SK-N-SH (cell line): ENCODE data around the gene MOSPD2. TPM values are rescaled to one million over a fixed set of nuclear protein-coding genes. Genes with fewer than 3 reads are reported as not detected.

ENCODE experiments used
- CTCF ChIA-PET: fragments of 300-600, 350-600 bp; formaldehyde crosslinking; extraction: SDS; loops from one replicate; lab custom pipeline; 2021; lab: Yijun Ruan, JAX
- POLR2A ChIA-PET: fragments of 350-600 bp; sonication (Branson Sonifier 250); formaldehyde crosslinking; extraction: SDS; loops from one replicate; lab custom pipeline; 2020; ENCODE audit warnings: antibody characterized with exemption, inconsistent platforms; lab: Yijun Ruan, JAX
- DNase-seq: peaks from one replicate; pipeline ENCODE4 v3.0.0; 2012
- H2AFZ ChIP-seq: fragments of 200-600 bp; sonication (generic); 2 replicates; pipeline ENCODE4 v1.8.1; 2016; ENCODE audit warnings: antibody characterized with exemption, mild to moderate bottlenecking, low read depth
- H3F3A ChIP-seq: fragments of 200-600 bp; sonication (generic); replicated peaks from 2 replicates; pipeline ENCODE3; 2016; ENCODE audit warnings: antibody characterized with exemption, mild to moderate bottlenecking; ENCODE audit not compliant: insufficient read depth
- H3K27ac ChIP-seq, 2 experiments: fragments of 200-500 bp in 1 of 2; fragments of 200-600 bp in 1 of 2; sonication (Bioruptor generic) in 1 of 2; sonication (generic), shearing (Covaris generic) in 1 of 2; 2 replicates each; pipeline versions ENCODE4 v1.5.1 to v1.6.1; 2014 to 2016; ENCODE audit warnings: low read depth in 2 of 2, inconsistent platforms in 1 of 2, low read length in 1 of 2, mild to moderate bottlenecking in 1 of 2, mixed read lengths in 1 of 2
- H3K27me3 ChIP-seq: fragments of 200-600 bp; sonication (generic), shearing (Covaris generic); 2 replicates; pipeline ENCODE4 v1.6.1; 2016; ENCODE audit warnings: mixed run types; ENCODE audit not compliant: insufficient read depth
- H3K36me3 ChIP-seq, 2 experiments: fragments of 200-500 bp in 1 of 2; fragments of 200-600 bp in 1 of 2; sonication (Bioruptor generic) in 1 of 2; sonication (generic) in 1 of 2; replicated peaks in 1 of 2; 2 replicates each; pipeline versions ENCODE3 to v1.5.1; 2014 to 2016; ENCODE audit warnings: low read length in 1 of 2, mild to moderate bottlenecking in 1 of 2; ENCODE audit not compliant: insufficient read depth in 2 of 2, control insufficient read depth in 1 of 2
- H3K4me1 ChIP-seq, 2 experiments: fragments of 200-500 bp in 1 of 2; fragments of 200-600 bp in 1 of 2; sonication (Bioruptor generic) in 1 of 2; sonication (generic), shearing (Covaris generic) in 1 of 2; 2 replicates each; pipeline versions ENCODE4 v1.5.1 to v1.6.1; 2014 to 2016; ENCODE audit warnings: low read depth in 1 of 2, low read length in 1 of 2, mixed run types in 1 of 2; ENCODE audit not compliant: insufficient read depth in 2 of 2, control insufficient read depth in 1 of 2
- H3K4me2 ChIP-seq: fragments of 200-600 bp; sonication (generic), shearing (Covaris generic); 2 replicates; pipeline ENCODE4 v1.6.1; 2017; ENCODE audit warnings: mixed run types
- H3K4me3 ChIP-seq, 2 experiments: fragments of 200-500 bp in 1 of 2; fragments of 200-600 bp in 1 of 2; sonication (Bioruptor generic) in 1 of 2; sonication (generic), shearing (Covaris generic) in 1 of 2; 2 replicates each; pipeline versions ENCODE4 v1.5.1 to v1.8.1; 2014 to 2016; ENCODE audit warnings: low read depth in 2 of 2, inconsistent platforms in 1 of 2, low read length in 1 of 2, mild to moderate bottlenecking in 1 of 2, mixed read lengths in 1 of 2, moderate library complexity in 1 of 2
- H3K79me2 ChIP-seq: fragments of 200-600 bp; sonication (generic); 2 replicates; pipeline ENCODE4 v1.8.1; 2017; ENCODE audit warnings: mild to moderate bottlenecking; ENCODE audit not compliant: insufficient read depth
- H3K9ac ChIP-seq: fragments of 200-600 bp; sonication (generic); 2 replicates; pipeline ENCODE4 v1.6.1; 2017; ENCODE audit warnings: mixed run types
- H3K9me2 ChIP-seq: fragments of 200-600 bp; sonication (generic); 2 replicates; pipeline ENCODE4 v1.6.1; 2017; ENCODE audit warnings: mixed run types
- H3K9me3 ChIP-seq: fragments of 200-600 bp; sonication (generic); 2 replicates; pipeline ENCODE4 v1.6.1; 2017; ENCODE audit warnings: mixed run types, mild to moderate bottlenecking, moderate library complexity
- H4K20me1 ChIP-seq: fragments of 200-600 bp; sonication (generic); 2 replicates; pipeline ENCODE4 v1.6.1; 2017; ENCODE audit warnings: mild to moderate bottlenecking, mixed run types; ENCODE audit not compliant: insufficient read depth
- CTCF ChIP-seq: fragments of 200-600 bp; sonication (generic); IDR thresholded peaks from 2 replicates; pipeline ENCODE4 v1.6.1; 2017; ENCODE audit warnings: antibody characterized with exemption, mild to moderate bottlenecking, moderate library complexity
- ELF1 ChIP-seq: IDR thresholded peaks from 2 replicates; pipeline ENCODE4 v1.4.0; 2012
- EP300 ChIP-seq, 2 experiments: IDR thresholded peaks; 2 replicates each; pipeline versions ENCODE4 v1.4.0 to v1.6.1; 2012; ENCODE audit warnings: borderline replicate concordance in 1 of 2, low read depth in 1 of 2, low read length in 1 of 2
- EZH2phosphoT487 ChIP-seq: fragments of 200-600 bp; sonication (generic); IDR thresholded peaks from 2 replicates; pipeline ENCODE4 v1.6.1; 2017; ENCODE audit warnings: low read depth, mixed run types, mild to moderate bottlenecking, antibody characterized with exemption, moderate library complexity, borderline replicate concordance
- GABPA ChIP-seq: IDR thresholded peaks from 2 replicates; pipeline ENCODE4 v1.4.0; 2012; ENCODE audit warnings: low read depth, mild to moderate bottlenecking
- JUND ChIP-seq: IDR thresholded peaks from 2 replicates; pipeline ENCODE4 v1.4.0; 2012
- MAX ChIP-seq: IDR thresholded peaks from 2 replicates; pipeline ENCODE4 v1.4.0; 2012; ENCODE audit warnings: low read depth
- MEF2A ChIP-seq: IDR thresholded peaks from 2 replicates; pipeline ENCODE4 v1.4.0; 2012; ENCODE audit warnings: low read depth, borderline replicate concordance
- MXI1 ChIP-seq: IDR thresholded peaks from 2 replicates; pipeline ENCODE4 v1.6.1; 2012; ENCODE audit warnings: mild to moderate bottlenecking, low read depth, low read length, improper control_type of control experiment
- PBX3 ChIP-seq: IDR thresholded peaks from 2 replicates; pipeline ENCODE4; 2012
- POLR2AphosphoS5 ChIP-seq: IDR thresholded peaks from 2 replicates; pipeline ENCODE4 v1.6.1; 2012; ENCODE audit warnings: low read depth, low read length
- RAD21 ChIP-seq: IDR thresholded peaks from 2 replicates; pipeline ENCODE4 v1.6.1; 2012; ENCODE audit warnings: mild to moderate bottlenecking, low read length
- RCOR1 ChIP-seq: fragments of 150-350 bp; IDR thresholded peaks from 2 replicates; pipeline ENCODE4 v1.6.1; 2017; ENCODE audit warnings: antibody characterized with exemption, low read length
- REST ChIP-seq: IDR thresholded peaks from 2 replicates; pipeline ENCODE4 v1.6.1; 2012; ENCODE audit warnings: mild to moderate bottlenecking, low read depth, low read length, moderate library complexity
- RFX5 ChIP-seq: IDR thresholded peaks from 2 replicates; pipeline ENCODE4 v1.6.1; 2012; ENCODE audit warnings: mild to moderate bottlenecking, improper control_type of control experiment, low read length
- TAF1 ChIP-seq: IDR thresholded peaks from 2 replicates; pipeline ENCODE4 v1.6.1; 2012; ENCODE audit warnings: low read depth, mild to moderate bottlenecking, low read length, moderate library complexity, borderline replicate concordance
- TEAD4 ChIP-seq: IDR thresholded peaks from 2 replicates; pipeline ENCODE4 v1.4.0; 2012; ENCODE audit warnings: mild to moderate bottlenecking, borderline replicate concordance; ENCODE audit not compliant: insufficient read depth
- USF1 ChIP-seq: IDR thresholded peaks from 2 replicates; pipeline ENCODE4 v1.4.0; 2012; ENCODE audit warnings: low read depth, borderline replicate concordance
- USF2 ChIP-seq: fragments of 150-350 bp; IDR thresholded peaks from 2 replicates; pipeline ENCODE4 v1.6.1; 2017; ENCODE audit warnings: antibody characterized with exemption, low read length, low read depth, borderline replicate concordance
- YY1 ChIP-seq: IDR thresholded peaks from 2 replicates; pipeline ENCODE4 v1.4.0; 2012; ENCODE audit warnings: low read depth, mild to moderate bottlenecking
- WGBS: methylation state at CpG from one replicate; pipeline ENCODE4 v1.1.6; 2017; ENCODE audit warnings: low lambda C conversion rate; 5-methylcytosine and 5-hydroxymethylcytosine counted together
- polyA plus RNA-seq, 3 experiments: library from polyadenylated mRNA; depleted of rRNA; stranded (reverse); fragments of >200 nt; gene quantifications; 2 replicates each; pipeline ENCODE4 v1.2.3, GENCODE V29; 2012

MOSPD2 gene
- polyA plus RNA-seq, 1 of the 3 experiments (the other 2 are of a cell fraction), result 7.6 TPM

- TF ChIP-seq EP300 (IDR thresholded peaks at IDR 0.05; ENCODE audit: borderline replicate concordance in 1 of 2, low read depth in 1 of 2, low read length in 1 of 2) (no peak), GABPA (no peak)
- TF ChIP-seq, all 33 proteins: peak for 0
Measured at GRCh38 chrX:14873676-14874049, 442 bp downstream of the MOSPD2 start (continued).

- TF ChIP-seq MEF2A (no peak), RFX5 (no peak), TAF1 (no peak), POLR2AphosphoS5 (no peak), YY1 (no peak), MAX (no peak), ELF1 (no peak), RAD21 (no peak), CTCF (no peak), GABPA (no peak), TEAD4 (no peak), MXI1 (no peak), PBX3 (no peak), JUND (no peak), RCOR1 (no peak), REST (no peak), USF1 (no peak), EZH2phosphoT487 (no peak), USF2 (no peak)
- Histone ChIP-seq H3K4me3 (no peak overlapping the region), H3K79me2 (peaks cover 34% of the 10 kb centered on the region), H2AFZ (no peak overlapping the region), H4K20me1 (no peaks in the 10 kb centered on the region), H3K9ac (no peak overlapping the region), H3F3A (no peaks in the 10 kb centered on the region), H3K4me1 (peaks cover 0 to 3% of the 10 kb centered on the region in 2 experiments; a peak in 2 of 4 replicates), H3K9me2 (no peaks in the 10 kb centered on the region), H3K27ac (no peak overlapping the region), H3K9me3 (no peaks in the 10 kb centered on the region), H3K4me2 (no peak overlapping the region), H3K27me3 (no peaks in the 10 kb centered on the region), H3K36me3 (no peaks in the 10 kb centered on the region)
- 49% methylated on average over 7 of the region's 7 CpGs for WGBS
- POLR2A ChIA-PET, result no interaction called here
- CTCF ChIA-PET, result no interaction called here
- DNase-seq, result no peak
Measured at GRCh38 chrX:14875624-14876023, 2.4 kb downstream of the MOSPD2 start.
